ENCODE measurements around the gene ZSWIM5.

DNA sequence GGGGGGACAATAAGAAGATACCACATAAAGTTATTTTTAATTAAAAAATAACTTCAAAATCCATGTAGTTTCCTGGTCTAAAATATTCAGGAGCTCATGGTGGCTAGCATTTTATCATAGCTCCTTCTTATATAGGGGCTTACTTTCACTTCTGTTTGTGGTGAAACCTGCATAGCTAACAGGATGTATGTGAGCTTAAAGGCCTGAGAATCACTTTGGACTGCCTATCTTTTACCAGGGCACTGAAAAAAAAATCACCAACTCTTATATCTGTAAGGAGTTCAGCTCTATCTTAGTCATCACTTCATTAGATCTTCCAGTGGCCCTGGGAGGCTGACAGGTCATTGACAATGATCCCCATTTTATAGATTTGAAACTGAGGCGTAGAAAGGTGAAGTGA, 173.0 kb downstream of the ZSWIM5 start:
- TF ChIP-seq, protein P1, sequence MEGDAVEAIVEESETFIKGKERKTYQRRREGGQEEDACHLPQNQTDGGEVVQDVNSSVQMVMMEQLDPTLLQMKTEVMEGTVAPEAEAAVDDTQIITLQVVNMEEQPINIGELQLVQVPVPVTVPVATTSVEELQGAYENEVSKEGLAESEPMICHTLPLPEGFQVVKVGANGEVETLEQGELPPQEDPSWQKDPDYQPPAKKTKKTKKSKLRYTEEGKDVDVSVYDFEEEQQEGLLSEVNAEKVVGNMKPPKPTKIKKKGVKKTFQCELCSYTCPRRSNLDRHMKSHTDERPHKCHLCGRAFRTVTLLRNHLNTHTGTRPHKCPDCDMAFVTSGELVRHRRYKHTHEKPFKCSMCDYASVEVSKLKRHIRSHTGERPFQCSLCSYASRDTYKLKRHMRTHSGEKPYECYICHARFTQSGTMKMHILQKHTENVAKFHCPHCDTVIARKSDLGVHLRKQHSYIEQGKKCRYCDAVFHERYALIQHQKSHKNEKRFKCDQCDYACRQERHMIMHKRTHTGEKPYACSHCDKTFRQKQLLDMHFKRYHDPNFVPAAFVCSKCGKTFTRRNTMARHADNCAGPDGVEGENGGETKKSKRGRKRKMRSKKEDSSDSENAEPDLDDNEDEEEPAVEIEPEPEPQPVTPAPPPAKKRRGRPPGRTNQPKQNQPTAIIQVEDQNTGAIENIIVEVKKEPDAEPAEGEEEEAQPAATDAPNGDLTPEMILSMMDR (IDR thresholded peaks at IDR 0.05; ENCODE audit: insufficient read depth, low read depth, low read length): no peak
- TF ChIP-seq EZH2 (IDR thresholded peaks at IDR 0.05; ENCODE audit: insufficient read depth, low read length): no peak

Measured in astrocyte (in vitro differentiated cells and primary cell).